Activated CD8-positive, alpha-beta T cell treated with anti-CD3 and anti-CD28 coated beads, Interleukin-2, amount 10 ng/mL, durations not matched to agents 7 days and 5 days (primary cell): ENCODE measurements around the gene ZNHIT1. TPM values are rescaled to one million over a fixed set of nuclear protein-coding genes. Genes with fewer than 3 reads are reported as not detected.

Experiments
- ATAC-seq: fragments of 150-1000 bp; cut with Tn5 transposase; one replicate; pipeline ENCODE4 v1.10.0; 2021; ENCODE audit warnings: moderate library complexity
- CTCF ChIA-PET: fragments of 350-600 bp; sonication (Branson Sonifier 250); formaldehyde crosslinking; loops from one replicate; lab custom pipeline; 2021; ENCODE audit warnings: antibody characterized with exemption; lab: Charles Lee
- POLR2A ChIA-PET: fragments of 350-600 bp; sonication (Branson Sonifier 250); formaldehyde crosslinking; loops from one replicate; lab custom pipeline; 2021; ENCODE audit warnings: antibody characterized with exemption; lab: Charles Lee
- DNase-seq: peaks from one replicate; pipeline ENCODE4 v3.0.0-alpha.2; 2020
- H3K27ac Mint-ChIP-seq: one replicate; pipeline ENCODE4 v1.8.0; 2021; ENCODE audit warnings: mild to moderate bottlenecking, mixed read lengths
- H3K27me3 Mint-ChIP-seq: one replicate; pipeline ENCODE4 v1.8.0; 2021; ENCODE audit warnings: low read depth, mixed read lengths
- H3K36me3 Mint-ChIP-seq: one replicate; pipeline ENCODE4 v1.8.0; 2021; ENCODE audit warnings: low read depth, mixed read lengths
- H3K4me1 Mint-ChIP-seq: one replicate; pipeline ENCODE4 v1.8.0; 2021; ENCODE audit warnings: low read depth, mixed read lengths
- H3K4me3 Mint-ChIP-seq: one replicate; pipeline ENCODE4 v1.8.0; 2021; ENCODE audit warnings: mild to moderate bottlenecking, mixed read lengths
- H3K9me3 Mint-ChIP-seq: one replicate; pipeline ENCODE4 v1.8.0; 2022; ENCODE audit warnings: mixed read lengths; ENCODE audit not compliant: insufficient read depth
- total RNA-seq, 2 experiments: library from RNA; stranded (reverse); gene quantifications; one replicate each; pipeline ENCODE4 v1.2.3, GENCODE V29; 2021

Gene ZNHIT1
- total RNA-seq, 2 experiments from 2014 or later, result 56.1 to 58.4 TPM

- ChIA-PET CTCF (interaction anchor here (0.7 to 2.8 kb wide), 9 partner anchors 9 to 117 kb away, joined by 3 to 34 read pairs (median 5); partner anchors contain the start of gene VGF), POLR2A (interaction anchor here (0.7 to 1.3 kb wide), 3 partner anchors 9 to 44 kb away, joined by 3 read pairs; partner anchors contain the start of genes VGF and ZNHIT1)
- ATAC-seq, result peak; percentile 65
- Mint-ChIP-seq H3K27me3 (peaks cover 82% of the 10 kb centered on the region), H3K4me1 (peaks cover 49% of the 10 kb centered on the region), H3K9me3 (no peaks in the 10 kb centered on the region), H3K27ac (no peak overlapping the region), H3K4me3 (peak overlapping the region; percentile 49), H3K36me3 (no peaks in the 10 kb centered on the region)
- DNase-seq, result peak; percentile 81
These were observed 44.2 kb upstream of the ZNHIT1 start for GRCh38 chr7:101173752-101174244.

GRCh38 chr7:101174322-101174854 lies 43.6 kb upstream of the ZNHIT1 start:
- Mint-ChIP-seq H3K9me3 (no peaks in the 10 kb centered on the region), H3K4me3 (peak overlapping the region; percentile 49), H3K36me3 (no peaks in the 10 kb centered on the region), H3K27me3 (peaks cover 83% of the 10 kb centered on the region), H3K4me1 (peaks cover 46% of the 10 kb centered on the region), H3K27ac (no peak overlapping the region)
- DNase-seq (no peak), ATAC-seq (no peak)
- POLR2A ChIA-PET, result interaction anchor here (1.2 to 1.3 kb wide), 2 partner anchors 9 to 43 kb away, joined by 3 read pairs; partner anchors contain the start of genes VGF and ZNHIT1
- CTCF ChIA-PET, result interaction anchor here (0.7 to 2.8 kb wide), 8 partner anchors 9 to 116 kb away, joined by 3 to 34 read pairs (median 6); partner anchors contain the start of gene VGF

GRCh38 chr7:101175664-101176063 lies 42.3 kb upstream of the ZNHIT1 start:
- POLR2A ChIA-PET, result no interaction called here
- CTCF ChIA-PET, result interaction anchor here (2.7 to 2.8 kb wide), 2 partner anchors 17 to 32 kb away, joined by 14 to 19 read pairs; no protein-coding TSS in a partner anchor
- ATAC-seq (no peak), DNase-seq (no peak)
- Mint-ChIP-seq H3K9me3 (no peaks in the 10 kb centered on the region), H3K27me3 (peaks cover 83% of the 10 kb centered on the region), H3K4me1 (peaks cover 33% of the 10 kb centered on the region), H3K27ac (no peak overlapping the region), H3K36me3 (no peaks in the 10 kb centered on the region), H3K4me3 (no peak overlapping the region)

GRCh38 chr7:101177644-101178043 lies 40.3 kb upstream of the ZNHIT1 start:
- no peak for ATAC-seq
- POLR2A ChIA-PET, result no interaction called here
- Mint-ChIP-seq H3K27ac (no peak overlapping the region), H3K36me3 (no peaks in the 10 kb centered on the region), H3K4me1 (peaks cover 18% of the 10 kb centered on the region), H3K4me3 (no peak overlapping the region), H3K9me3 (no peaks in the 10 kb centered on the region), H3K27me3 (peaks cover 80% of the 10 kb centered on the region)
- CTCF ChIA-PET, result interaction anchor here (1.1 to 2.7 kb wide), 4 partner anchors 10 to 40 kb away, joined by 3 to 14 read pairs (median 8); partner anchors contain the start of genes PLOD3 and ZNHIT1
- DNase-seq, result no peak

- Mint-ChIP-seq H3K4me3 (no peak overlapping the region), H3K27me3 (peaks cover 70% of the 10 kb centered on the region), H3K4me1 (peaks cover 8% of the 10 kb centered on the region), H3K36me3 (no peaks in the 10 kb centered on the region), H3K27ac (no peak overlapping the region), H3K9me3 (no peaks in the 10 kb centered on the region)
- ChIA-PET POLR2A (no interaction called here), CTCF (no interaction called here)
- ATAC-seq (no peak), DNase-seq (no peak)
These were observed 38.8 kb upstream of the ZNHIT1 start for GRCh38 chr7:101179117-101179516.

GRCh38 chr7:101179713-101180112 lies 38.3 kb upstream of the ZNHIT1 start:
- Mint-ChIP-seq H3K4me1 (peaks cover 2% of the 10 kb centered on the region), H3K36me3 (no peaks in the 10 kb centered on the region), H3K27me3 (peaks cover 65% of the 10 kb centered on the region), H3K4me3 (no peak overlapping the region), H3K27ac (no peak overlapping the region), H3K9me3 (no peaks in the 10 kb centered on the region)
- CTCF ChIA-PET, result interaction anchor here (1.8 kb wide), 1 partner anchor 36 kb away, joined by 5 read pairs; no protein-coding TSS in a partner anchor
- DNase-seq (no peak), ATAC-seq (no peak)
- POLR2A ChIA-PET, result no interaction called here

GRCh38 chr7:101180130-101180755 lies 37.7 kb upstream of the ZNHIT1 start, which contains the start of gene NAT16:
Gene NAT16, minus strand, starts transcription at chr7:101180293. Its CDS starts 5,486 bp downstream, at chr7:101174807.
- Mint-ChIP-seq H3K9me3 (no peaks in the 10 kb centered on the region), H3K27me3 (peaks cover 63% of the 10 kb centered on the region), H3K36me3 (no peaks in the 10 kb centered on the region), H3K4me3 (no peak within 1 kb of the TSS), H3K4me1 (peaks cover 2% of the 10 kb centered on the region), H3K27ac (no peak within 1 kb of the TSS)
- DNase-seq (no peak), ATAC-seq (no peak)
- POLR2A ChIA-PET, result no interaction called here
- CTCF ChIA-PET, result interaction anchor here (1.8 kb wide), 1 partner anchor 36 kb away, joined by 5 read pairs; no protein-coding TSS in a partner anchor

GRCh38 chr7:101185258-101185839 lies 32.6 kb upstream of the ZNHIT1 start:
- Mint-ChIP-seq H3K36me3 (no peaks in the 10 kb centered on the region), H3K9me3 (no peaks in the 10 kb centered on the region), H3K4me1 (no peaks in the 10 kb centered on the region), H3K27me3 (peaks cover 27% of the 10 kb centered on the region), H3K4me3 (no peak overlapping the region), H3K27ac (no peak overlapping the region)
- ATAC-seq (no peak), DNase-seq (no peak)
- CTCF ChIA-PET, result interaction anchor here (1.4 kb wide), 1 partner anchor 41 kb away, joined by 6 read pairs; no protein-coding TSS in a partner anchor
- POLR2A ChIA-PET, result no interaction called here

- Mint-ChIP-seq H3K4me1 (no peaks in the 10 kb centered on the region), H3K4me3 (no peak overlapping the region), H3K27me3 (peaks cover 20% of the 10 kb centered on the region), H3K9me3 (no peaks in the 10 kb centered on the region), H3K36me3 (no peaks in the 10 kb centered on the region), H3K27ac (no peak overlapping the region)
- DNase-seq (no peak), ATAC-seq (no peak)
- CTCF ChIA-PET, result interaction anchor here (0.7 kb wide), 1 partner anchor 15 kb away, joined by 3 read pairs; no protein-coding TSS in a partner anchor
- POLR2A ChIA-PET, result no interaction called here
These were observed 31.8 kb upstream of the ZNHIT1 start for GRCh38 chr7:101186194-101186593.

GRCh38 chr7:101186844-101187428 lies 31.0 kb upstream of the ZNHIT1 start:
- ChIA-PET POLR2A (no interaction called here), CTCF (interaction anchor here (0.7 to 1.1 kb wide), 2 partner anchors 16 to 43 kb away, joined by 3 to 6 read pairs; no protein-coding TSS in a partner anchor)
- peaks cover 19% of the 10 kb centered on the region for H3K27me3 Mint-ChIP-seq
- no peak overlapping the region for H3K27ac Mint-ChIP-seq
- no peaks in the 10 kb centered on the region for H3K36me3 Mint-ChIP-seq
- no peak for DNase-seq
- H3K4me1 Mint-ChIP-seq, result no peaks in the 10 kb centered on the region
- no peak overlapping the region for H3K4me3 Mint-ChIP-seq
- no peaks in the 10 kb centered on the region for H3K9me3 Mint-ChIP-seq
- ATAC-seq, result no peak

- CTCF ChIA-PET, result interaction anchor here (6.7 kb wide), 1 partner anchor 46 kb away, joined by 232 read pairs; no protein-coding TSS in a partner anchor
- DNase-seq (no peak), ATAC-seq (no peak)
- H3K4me3 Mint-ChIP-seq, result no peak overlapping the region
- POLR2A ChIA-PET, result no interaction called here
- peaks cover 6% of the 10 kb centered on the region for H3K4me1 Mint-ChIP-seq
- no peak overlapping the region for H3K27ac Mint-ChIP-seq
- H3K36me3 Mint-ChIP-seq, result no peaks in the 10 kb centered on the region
- H3K9me3 Mint-ChIP-seq, result no peaks in the 10 kb centered on the region
- H3K27me3 Mint-ChIP-seq, result peaks cover 10% of the 10 kb centered on the region
These were observed 28.9 kb upstream of the ZNHIT1 start for GRCh38 chr7:101189109-101189508.
